Activated naive CD8-positive, alpha-beta T cell treated with anti-CD3 and anti-CD28 coated beads, Interleukin-2, amount 50 U/mL, for 16 hours (primary cell): Measurements from ENCODE around the gene S100Z.
"Not testable (repeated sequence)": the region's sequence is repeated elsewhere in the genome, so short reads cannot be mapped to it uniquely, and the experiment has no call there.

Experiments
- DNase-seq: peaks from one replicate; pipeline ENCODE4 v3.0.0-alpha.2; 2020; ENCODE audit warnings: low read depth, low spot score

S100Z gene

DNA sequence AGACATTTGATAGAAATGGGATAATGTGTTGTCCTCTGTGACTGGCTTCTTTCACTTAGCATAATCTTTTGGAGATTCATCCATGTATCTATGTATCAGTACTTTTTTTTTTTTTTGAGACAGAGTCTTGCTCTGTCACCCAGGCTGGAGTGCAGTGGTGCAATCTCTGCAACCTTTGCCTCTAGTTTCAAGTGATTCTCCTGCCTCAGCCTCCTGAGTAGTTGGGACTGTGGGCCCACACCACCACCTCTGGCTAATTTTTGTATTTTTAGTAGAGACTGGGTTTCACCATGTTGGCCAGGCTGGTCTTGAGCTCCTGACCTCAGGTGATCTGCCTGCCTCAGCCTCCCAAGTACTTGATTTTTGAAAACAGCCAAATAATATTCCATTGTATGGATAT, 23.4 kb upstream of the S100Z start:
- DNase-seq = not testable (repeated sequence)

DNA sequence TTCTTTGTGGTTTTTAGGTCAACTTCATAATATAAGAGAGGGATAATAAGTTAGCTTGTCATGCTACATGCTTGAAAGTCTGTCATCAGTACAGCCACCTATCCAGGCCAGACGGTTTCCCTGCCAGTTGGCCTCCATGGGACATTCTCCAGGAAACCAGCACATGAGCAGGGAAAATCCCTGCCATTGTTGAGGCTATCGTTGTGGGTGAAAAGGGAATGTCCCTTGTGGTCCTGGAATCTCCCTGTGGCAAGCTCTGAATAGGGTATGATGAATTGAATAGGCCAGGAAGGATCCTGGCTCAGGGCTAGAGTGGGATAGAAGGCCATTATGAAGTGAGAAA, 18.7 kb upstream of the S100Z start:
- no peak for DNase-seq

GRCh38 chr5:76836181-76836580, 13.6 kb upstream of the S100Z start:
- DNase-seq = no peak

DNA sequence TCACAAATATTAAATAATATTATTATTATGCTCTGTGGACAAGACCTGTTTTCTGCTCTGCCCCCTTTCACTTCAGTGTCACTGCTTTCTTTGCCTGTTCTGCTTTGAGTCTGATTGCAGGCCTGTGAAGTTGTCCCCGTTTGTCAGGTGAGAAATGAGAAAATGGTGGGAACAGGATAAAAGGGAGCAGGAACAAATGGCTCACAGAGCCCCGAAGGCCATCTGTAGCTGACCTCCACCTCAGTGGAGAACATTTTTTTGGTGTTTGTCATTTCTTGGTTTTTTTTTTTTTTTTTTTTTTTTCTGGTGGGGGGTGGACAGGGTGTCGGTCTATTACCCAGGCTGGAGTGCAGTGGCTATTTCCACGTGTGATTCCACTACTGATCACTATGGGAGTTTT, 13.2 kb upstream of the S100Z start:
- no peak for DNase-seq

DNA sequence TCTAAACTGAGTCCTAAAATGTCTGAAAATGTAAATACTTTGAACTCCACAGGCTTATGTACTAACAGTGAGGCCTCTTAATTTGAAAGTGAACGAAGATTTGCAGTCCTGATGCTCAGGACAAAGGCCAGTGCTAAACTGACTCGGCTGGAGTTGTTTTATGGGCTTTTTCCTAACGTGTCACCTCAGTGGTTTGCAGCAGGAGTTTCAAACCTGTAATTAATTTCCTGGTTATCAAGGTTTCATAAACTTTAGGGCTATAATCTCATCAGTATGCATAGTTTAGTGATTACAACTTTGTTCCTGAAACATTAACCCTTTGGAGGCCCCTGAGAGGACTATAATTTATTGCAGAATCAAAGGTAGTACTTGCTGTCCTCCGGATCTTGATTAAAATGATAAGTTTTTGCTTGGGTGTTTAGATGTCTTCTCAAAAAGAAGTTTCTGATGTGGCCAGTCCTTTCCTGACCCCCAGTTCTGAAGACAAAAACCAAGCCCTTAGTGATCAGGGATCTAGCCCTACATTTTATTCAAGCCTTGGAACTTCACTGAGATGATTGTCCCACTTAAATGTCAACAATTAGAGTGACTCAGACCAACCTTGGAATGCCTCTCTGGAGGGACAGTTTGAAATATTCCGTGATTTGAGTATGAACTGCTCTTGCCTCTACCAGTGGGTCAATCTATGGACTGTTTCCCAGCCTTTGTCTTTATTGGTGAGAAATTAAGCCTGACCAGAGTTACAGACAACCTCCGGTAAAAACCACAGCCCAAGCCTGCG, 11.1 kb upstream of the S100Z start:
- DNase-seq = no peak

DNA sequence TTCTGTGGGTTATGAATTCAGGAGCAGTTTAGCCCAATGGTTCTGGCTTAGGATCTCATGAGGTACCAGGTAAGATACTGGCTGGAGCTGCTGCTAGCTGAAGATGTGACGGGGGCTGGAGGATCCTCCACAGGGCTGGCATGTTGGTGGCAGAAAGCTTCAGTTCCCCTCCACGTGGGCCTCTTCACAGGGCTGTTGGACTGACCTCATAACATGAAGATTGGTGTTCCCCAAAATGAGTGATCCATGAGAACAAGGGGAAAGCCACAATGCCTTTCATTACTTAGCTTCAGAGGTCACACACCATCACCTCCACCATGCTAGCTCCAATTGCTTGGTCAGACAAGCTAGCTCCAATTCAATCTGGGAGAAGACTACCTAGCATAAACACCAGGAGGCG, 8.5 kb upstream of the S100Z start:
- no peak for DNase-seq

DNA sequence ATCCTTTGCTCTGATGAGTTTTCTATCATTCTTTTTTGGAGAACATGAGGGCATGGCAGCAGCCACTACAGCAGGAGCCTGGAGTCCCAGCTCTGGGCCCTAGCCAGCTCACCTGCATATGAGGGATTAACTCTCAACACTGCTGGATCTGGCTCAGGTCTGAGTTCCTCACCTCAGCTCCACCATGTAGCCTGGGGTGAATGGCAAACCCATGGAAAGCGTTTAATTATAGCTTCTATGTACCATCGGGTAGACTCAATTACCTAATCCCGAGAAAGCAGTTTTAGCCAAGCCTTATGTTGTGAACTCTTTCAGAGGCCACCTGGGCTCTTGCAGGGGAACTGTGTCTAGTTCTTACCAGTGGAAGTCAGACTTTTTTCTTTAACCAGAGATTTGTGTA, 3.9 kb upstream of the S100Z start:
- DNase-seq = no peak

DNA sequence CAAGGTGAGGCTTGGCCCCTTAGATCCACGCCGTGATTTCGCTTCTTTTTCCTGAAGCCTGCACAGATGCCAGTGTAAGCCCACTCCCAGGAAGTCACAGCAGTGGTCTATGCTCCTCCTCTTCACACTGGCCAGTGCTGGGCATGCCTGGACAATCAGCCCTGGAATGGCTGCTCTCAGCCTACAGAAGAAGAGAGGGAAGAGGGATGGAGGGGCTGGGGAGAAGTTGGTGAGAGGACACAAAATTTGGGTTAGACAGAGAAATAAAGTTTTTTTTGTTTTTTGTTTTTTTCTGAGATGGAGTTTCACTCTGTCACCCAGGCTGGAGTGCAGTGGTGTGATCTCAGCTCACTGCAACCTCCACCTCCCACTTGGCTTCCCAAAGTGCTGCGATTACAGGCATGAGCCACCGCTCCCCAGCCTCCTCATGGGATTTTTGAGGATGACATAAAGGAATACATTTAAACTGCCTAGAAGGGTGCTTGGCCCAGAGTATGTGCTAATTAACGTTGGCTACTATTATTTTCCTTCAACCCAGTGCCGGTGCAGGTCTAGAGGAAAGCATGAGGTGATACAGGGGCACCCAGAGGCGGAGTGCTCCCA, 830 bp downstream of the S100Z start:
- no peak for DNase-seq

DNA sequence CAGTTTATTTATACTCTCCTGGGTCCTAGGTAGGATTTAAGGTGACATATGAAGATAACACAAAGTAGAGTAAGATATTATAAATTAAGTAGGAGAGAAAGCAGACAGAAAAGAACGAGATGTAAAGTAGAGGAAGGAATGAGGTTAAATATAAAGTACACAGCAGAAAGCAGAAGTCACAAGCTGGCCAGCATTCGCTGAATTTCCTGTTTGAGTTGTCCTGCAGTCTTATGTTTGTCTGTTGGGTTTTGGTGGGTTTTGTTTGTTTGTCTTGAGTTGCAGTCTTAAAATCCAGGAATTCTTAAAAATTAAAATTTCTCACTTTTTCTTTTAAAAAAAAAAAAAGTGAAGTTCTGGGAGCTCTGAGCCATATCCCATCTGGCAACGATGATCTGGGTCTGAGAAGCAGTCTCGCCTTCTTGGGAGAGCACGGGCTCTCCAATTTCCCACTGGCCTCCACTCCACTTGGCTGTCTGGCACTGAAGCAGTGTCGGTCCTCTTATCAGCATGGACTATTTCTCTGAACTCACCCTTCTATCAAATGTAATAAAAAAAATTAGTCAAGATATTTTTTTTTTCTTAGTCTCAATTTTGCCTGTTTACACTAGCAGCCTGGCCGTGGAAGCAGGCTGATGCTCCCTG, 2.0 kb downstream of the S100Z start:
- no peak for DNase-seq

GRCh38 chr5:76852772-76853171, 3.0 kb downstream of the S100Z start:
- DNase-seq = no peak

DNA sequence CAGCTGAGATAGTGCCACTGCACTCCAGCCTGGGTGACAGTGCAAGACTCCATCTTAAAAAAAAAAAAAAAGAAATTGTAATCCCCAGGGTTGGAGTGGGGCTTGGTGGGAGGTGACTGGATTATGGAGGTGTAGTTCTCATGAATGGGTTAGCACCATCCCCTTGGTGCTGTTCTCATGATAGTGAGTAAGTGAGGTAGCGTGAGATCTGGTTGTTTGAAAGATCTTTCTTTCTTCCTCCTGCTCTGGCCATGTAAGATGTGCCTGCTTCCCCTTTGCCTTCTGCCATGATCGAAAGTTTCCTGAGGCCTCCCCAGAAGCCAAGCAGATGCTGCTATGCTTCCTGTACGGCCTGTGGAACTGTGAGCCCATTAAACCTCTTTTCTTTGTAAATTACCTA, 3.9 kb downstream of the S100Z start:
- DNase-seq = not testable (repeated sequence)

GRCh38 chr5:76854644-76855043, 4.8 kb downstream of the S100Z start:
- no peak for DNase-seq

DNA sequence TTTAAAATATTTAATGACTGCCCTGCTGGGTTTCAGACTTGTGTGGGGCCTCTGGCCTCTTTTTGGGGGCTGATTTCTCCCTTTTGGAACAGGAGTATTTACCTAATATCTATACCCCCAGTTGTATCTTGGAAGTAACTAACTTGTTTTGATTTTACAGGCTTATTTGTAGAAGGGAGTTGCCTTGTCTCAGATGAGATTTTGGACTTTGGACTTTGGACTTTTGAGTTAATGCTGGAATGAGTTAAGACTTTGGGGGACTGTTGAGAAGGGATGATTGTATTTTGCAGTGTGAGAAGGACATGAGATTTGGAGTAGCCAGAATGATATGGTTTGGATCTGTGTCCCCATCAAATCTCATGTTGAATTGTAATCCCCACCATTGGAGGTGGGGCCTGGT, 5.7 kb downstream of the S100Z start:
- not testable (repeated sequence) for DNase-seq

DNA sequence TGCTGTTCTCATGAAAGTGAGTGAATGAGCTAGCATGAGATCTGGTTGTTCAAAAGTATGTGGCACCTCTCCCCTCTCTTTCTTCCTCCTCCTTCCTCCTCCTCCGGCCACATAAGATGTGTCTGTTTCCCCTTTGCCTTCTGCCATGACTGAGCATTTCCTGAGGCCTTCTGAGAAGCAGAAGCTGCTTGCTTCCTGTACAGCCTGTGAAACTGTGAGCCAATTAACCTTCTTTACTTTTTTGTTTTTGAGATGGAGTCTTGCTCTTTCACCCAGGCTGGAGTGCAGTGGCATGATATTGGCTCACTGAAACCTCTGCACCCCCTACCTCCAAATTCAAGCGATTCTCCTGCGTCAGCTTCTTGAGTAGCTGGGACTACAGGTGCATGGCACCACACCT, 6.1 kb downstream of the S100Z start:
- DNase-seq = no peak

GRCh38 chr5:76856800-76857199, 7.0 kb downstream of the S100Z start:
- DNase-seq = not testable (repeated sequence)

DNA sequence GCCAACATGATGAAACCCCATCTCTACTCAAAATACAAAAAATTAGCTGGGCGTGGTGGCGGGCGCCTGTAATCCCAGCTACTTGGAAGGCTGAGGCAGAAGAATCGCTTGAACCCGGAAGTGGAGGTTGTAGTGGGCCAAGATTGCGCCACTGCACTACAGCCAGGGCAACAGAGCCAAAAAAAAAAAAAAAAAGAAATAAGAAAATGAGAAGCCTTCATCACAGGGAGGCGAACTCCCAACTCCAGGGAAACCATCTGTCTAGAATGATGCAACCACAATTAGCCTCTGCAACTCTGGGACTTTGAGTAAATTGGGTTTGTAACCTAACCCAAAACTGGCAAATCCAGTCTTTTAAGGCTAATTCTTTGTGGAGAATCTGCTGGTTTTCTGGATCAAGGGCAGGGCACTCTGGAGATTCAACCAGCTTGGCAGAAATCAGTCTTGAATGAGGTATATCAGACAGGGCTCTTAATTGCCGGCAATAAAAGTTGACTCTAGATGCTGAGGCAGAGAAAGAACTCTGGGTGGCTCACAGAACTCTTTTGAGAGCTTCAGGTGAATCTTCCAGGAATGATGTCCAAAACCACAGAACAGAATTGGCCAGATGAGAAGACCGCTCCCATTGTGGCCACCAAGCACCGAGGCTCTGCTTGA, 9.9 kb downstream of the S100Z start:
- DNase-seq = no peak

- no peak for DNase-seq
Measured at GRCh38 chr5:76861612-76862011, 11.8 kb downstream of the S100Z start.

- no peak for DNase-seq
Measured at GRCh38 chr5:76863001-76863400, 13.2 kb downstream of the S100Z start.

- no peak for DNase-seq
Measured at GRCh38 chr5:76866503-76866902, 16.7 kb downstream of the S100Z start.

- no peak for DNase-seq
Measured at GRCh38 chr5:76867038-76867437, 17.2 kb downstream of the S100Z start.

DNA sequence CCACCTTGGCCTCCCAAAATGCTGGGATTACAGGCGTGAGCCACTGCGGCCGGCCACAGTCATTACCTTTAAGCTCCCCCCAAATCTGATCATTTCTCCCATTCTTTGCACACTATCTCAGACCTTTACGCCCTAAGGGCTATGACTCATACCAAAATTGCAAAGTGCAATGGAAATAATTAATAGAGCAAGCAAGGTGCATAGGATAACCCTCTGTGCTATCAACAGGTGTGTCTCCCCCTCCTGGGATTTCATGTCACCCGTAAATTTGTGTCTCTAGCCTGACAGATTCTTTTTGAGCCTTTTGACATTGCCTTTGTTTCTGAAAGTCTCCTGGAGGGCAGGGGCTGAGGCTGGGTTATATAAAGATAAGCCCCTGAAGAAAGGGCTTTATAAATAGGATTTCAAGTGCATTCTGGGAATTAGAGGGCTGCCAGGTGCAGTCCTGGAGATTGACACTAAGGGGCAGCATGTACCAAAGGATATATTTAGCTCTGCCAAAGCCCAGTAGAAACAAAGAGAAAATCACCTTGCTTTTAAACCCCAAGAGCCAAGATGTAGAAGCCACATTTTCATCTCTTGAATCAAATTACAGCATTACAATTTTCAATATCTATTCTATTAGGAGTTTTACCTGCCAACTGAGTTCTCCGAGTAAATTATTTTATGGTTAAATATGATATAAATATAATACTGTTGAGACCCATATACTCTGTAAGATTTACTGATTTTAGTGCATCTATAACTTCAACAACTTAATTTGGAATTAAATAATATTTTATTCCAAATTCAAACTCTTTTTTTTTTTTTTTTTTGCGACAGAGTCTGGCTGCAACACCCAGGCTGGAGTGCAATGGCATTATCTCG, 18.2 kb downstream of the S100Z start:
- peak; percentile 32 for DNase-seq

DNA sequence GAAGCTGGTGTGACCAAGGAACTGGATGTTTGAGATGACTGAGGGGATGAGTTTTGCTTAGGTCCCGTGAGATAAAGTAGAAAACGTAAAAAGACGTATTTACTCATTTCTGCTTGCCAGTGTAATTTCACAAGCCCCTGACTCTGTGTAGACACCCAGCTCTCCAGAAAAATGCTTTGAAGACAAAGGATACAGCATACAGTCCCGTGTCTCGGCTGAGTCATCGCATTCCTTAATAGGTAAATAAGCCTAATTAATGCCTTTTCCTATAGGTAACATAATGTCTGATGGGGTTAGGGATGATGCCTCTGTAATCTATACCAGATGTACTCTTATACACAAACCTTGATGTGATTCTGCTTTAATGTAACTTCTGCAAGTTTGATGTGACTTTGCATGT, 20.2 kb downstream of the S100Z start:
- DNase-seq = no peak
